ENCODE data around the gene CHRM4.
A peak's percentile ranks its signal among the peaks of the same experiment; 100 is the strongest.

Gene CHRM4

DNA sequence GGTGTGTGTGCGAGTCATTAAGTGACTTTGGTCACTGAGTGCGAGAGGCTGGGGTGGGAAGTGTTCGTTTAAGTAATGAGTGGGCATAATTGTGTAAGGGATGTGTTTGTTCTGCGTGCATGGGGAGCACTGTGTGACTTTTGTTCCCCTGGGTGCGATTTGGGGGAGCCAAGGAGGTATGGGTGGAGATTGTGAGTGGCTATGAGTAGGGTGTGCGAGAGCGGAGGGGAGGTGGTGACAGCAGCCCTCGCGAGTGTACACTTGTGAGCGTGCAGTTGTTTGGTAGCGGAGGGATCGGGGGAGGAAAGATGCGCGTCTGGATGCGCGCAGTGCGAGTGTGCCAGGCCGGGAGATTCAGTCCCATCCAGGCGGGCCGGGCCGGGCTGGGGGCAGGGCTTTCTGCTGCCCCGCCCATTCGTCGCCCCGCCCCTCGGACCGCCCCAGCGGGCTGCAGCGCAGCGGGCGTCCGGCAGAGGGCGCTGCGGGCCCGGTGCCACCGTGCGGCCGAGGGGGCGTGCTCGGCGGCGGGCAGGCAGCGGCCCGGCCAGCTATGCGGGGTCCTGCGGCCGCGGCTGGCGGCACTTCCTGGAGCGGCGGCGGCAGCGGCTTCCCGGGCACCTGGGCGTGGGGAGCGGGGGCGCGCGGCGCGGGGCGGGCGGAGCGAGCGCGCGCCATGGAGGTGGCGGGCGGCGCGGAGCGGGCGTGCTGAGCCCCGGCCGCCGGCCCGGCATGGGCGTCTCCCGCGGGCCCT, 44.5 kb downstream of the CHRM4 start, which contains the start of gene DGKZ:
Gene DGKZ (plus strand): TSS at position 578 of the 751 bp plus-strand sequence. CDS start 197 bp downstream, outside the sequence.
- DNase-seq, result peak; percentile 83 to 94 (median 87)

DNA sequence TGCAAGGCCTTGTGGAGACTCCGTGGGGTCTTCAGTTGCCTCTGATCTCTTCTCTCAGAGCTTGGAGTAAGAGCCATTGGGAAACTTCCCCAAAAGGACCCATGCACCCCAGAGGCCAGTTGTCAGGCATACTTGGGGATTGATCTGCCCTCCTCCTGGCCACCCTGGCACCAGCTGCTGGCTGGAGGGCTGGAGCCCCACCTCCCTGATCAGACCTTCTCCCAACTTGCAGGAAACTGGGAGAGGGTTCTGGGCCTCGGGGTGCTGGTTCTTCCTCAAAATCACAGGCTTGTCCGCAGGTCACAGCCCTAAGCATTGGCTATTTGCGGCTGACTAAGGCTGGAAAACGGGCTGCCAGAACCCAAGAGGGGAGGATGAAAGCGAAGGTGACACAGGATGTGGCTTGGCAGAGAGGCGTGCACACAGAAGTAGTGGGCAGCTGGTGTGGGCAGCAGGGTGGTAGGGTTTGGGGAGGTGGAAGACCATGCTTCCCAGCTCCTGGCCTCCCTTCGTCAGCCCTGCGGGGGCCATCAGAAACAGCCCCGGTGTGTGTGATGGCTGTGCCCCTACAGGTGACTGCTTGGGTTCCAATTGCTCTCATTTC, 45.6 kb downstream of the CHRM4 start:
- DNase-seq, result peak in 1 of 5 experiments; percentile 71

DNA sequence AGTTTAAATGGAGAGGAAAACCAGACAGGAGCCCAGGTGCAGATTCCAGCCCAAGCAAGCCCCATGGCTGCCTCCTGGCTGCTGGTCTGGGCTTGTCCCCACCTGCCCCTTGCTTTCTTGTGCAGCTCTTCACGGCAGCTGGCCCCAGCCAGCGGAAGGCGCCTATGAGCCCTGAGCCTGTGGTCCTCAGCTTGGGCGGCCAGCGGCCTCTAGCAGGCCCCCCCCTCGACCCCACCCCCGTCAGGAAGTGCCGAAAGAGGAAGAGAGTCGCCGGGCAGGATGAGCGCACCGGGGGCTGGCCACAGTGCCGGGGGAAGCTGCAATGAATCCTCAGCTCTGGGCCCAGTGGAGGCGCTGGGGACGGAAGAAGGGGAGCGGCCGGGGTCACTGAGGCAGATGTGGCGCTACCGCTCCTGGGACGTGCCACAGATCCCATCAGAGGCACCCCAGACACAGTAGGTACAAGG, 46.4 kb downstream of the CHRM4 start:
- peak in 1 of 5 experiments; percentile 37 for DNase-seq

DNA sequence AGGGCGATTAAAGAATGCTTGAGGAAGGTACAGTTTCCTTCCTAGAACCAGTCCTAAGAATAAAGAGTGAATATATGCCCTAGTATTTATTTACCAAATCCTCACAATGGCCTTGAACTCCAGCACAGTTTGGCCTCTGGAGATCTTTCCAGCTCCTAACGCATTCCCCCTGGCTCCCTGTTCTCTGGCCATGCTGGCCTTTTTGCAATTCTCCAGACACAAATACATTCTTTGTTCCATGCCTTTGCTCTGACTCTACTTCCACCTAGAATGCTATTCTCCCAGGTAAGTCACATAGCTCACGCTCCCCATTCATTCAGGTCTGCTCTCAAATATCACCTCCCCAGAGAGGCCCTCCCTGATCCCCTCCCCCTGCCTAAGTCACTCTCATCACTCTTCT, 48.1 kb downstream of the CHRM4 start:
- no peak for DNase-seq

DNA sequence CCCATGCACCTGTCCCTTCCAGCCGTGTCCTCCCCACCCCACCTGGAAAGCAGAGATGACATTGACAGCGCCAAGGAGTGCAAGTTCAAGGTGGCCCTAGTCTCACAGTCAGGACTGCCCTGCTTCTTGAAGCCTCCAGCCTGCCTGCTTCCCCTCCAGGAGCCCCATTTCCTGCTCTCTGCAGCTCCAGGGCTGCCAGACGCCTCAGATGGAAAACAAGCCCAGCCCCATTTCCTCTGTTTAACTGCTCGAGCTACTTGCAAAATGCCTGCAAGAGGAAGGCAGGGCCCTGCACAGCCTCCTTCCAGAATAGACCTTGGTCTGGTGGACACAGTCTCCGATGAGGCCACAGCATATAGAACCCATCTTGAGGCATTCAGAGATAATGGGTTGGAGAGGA, 49.3 kb downstream of the CHRM4 start:
- peak in 1 of 5 experiments; percentile 46 for DNase-seq

DNA sequence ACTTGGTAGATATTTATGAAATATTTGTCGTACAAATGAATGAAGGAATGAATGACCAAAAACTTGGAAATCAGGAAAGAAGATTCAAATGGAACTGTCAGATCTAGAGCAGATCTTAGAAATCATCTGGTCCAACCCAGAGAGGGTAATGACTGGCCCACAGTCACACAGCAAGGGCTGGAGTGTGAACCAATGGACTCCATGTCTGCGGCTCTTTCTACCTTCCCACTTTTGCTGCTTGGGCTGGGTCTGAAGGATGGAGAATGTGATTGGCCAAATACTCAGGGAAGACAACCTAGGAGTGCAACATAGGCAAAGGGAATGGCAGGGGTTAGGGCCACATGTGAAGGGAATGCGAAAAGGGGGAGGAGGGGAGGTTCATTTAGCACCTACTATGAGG, 50.1 kb downstream of the CHRM4 start:
- DNase-seq, result no peak

DNA sequence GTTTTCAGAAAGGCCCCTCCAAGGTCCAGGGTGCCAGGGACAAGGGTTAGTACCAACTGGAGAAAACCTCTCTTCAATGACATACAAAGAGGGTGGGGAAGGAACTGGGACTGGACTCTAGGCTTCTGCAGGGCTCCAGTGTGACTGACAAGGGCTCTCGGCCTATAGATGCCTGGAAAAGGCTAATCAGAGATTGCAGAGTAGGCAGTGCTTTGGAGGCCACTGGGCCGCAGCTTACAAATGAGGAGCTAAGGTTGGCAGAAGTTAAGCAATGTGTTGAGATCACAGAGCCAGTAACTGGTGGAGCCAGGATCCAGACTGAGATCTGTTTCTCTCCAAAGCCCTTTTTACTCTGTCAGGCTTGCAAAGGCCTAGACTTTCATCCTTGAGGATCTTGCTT, 51.8 kb downstream of the CHRM4 start:
- DNase-seq, result no peak

DNA sequence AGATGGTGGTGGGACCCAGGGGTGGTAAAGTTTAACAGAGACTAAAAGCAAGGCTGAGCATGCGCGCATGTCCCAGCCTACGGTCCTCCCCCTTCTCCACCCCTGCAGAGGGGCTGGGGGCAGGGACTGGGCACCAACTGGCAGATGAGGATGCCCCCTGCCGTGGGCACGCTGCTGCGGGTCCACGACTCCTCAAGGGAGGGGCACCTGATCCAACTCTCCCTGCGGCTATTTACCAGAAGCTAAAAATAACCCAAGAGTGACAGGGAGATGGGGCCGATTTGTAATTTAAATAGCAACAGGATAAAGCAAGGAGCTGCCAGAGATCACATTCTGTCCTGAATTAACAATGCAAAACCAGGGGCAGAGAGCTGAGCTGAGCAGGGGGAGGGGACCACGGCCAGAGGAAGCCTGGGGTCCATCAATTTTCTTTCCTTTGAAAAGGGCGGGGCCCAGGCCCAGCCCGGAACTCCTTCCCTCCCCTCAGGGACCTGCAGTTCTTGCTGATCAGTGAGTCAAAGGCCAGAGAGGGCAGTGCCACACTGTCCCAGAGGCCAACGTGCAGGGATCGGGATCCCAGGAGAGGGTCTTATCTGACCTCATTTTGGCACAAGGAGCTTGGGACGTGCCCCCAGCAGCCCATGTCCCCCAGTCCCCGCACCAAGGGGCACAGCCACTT, 52.4 kb downstream of the CHRM4 start:
- no peak for DNase-seq

DNA sequence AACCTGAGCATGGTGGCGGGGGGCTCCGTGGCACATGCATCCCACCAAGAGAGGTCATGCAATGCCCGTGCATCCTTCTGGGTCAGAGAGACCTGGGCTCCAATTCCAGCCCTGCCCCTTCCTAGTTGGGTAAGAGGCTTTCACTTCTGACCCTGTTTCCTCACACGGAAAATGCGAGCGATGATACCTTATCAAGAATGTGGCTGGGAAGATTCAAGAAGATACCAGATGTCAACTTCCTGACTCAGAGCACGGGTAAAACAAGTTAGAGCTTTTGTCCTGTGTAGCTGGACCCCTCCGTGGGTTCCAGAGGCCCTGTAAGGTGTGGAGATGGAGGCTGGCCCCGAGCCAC, 53.0 kb downstream of the CHRM4 start:
- no peak for DNase-seq

DNA sequence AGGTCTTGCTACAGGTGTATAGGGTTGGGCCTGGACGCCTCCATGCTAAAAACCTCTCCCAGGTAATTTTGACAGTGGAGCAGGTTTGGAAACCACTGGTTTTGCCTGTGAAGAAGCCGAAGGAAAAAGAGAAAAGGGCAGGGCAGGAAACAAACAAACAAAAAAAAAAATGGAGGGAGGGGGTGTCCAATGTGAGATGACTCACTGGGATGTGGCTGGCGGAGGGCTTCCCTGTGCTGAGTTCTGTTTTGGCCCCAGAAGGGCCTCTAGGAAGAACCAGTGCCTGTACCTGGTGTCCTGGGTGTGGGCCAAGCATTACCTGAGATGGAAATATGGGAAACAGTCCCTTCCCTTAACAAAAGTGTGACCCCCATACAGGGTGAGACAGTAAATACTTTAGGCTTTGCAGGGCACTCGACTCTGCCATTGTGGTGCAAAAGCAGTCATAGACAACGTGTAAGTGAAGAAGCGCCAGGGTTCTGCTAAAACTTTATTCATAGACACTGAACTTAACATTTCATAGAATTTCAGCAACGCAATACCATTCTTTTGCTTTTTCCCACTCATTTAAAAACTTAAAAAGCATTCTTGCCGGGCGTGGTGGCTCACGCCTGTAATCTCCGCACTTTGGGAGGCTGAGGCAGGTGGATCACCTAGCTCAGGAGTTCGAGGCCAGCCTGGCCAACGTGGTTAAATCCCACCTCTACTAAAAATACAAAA, 53.8 kb downstream of the CHRM4 start:
- no peak for DNase-seq

DNA sequence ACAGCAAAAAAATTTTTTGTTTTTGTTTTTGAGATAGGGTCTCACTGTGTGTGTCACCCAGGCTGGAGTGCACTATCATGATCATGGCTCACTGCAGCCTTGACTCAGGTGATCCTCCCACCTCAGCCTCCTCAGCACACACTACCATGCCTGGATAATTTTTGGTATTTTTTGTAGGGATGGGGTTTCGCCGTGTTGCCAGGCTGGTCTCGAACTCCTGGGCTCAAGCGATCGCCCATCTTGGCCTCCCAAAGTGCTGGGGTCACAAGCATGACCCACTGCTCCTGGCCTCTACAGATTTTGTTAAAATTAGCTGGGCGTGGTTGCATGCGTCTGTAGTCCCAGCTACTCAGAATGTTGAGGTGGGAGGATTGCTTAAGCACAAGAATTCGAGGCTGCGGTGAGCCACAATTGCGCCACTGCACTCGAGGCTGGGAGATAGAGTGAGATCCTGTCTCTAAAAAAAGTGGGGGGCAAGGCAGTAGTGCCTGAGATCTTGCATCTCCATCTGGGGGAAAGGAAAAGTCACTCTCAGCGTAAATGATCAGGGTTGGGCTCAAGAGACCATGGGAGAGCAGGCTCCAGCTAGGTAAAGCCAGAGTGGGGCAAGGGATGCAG, 54.9 kb downstream of the CHRM4 start:
- DNase-seq, result peak in 1 of 5 experiments; percentile 30

DNA sequence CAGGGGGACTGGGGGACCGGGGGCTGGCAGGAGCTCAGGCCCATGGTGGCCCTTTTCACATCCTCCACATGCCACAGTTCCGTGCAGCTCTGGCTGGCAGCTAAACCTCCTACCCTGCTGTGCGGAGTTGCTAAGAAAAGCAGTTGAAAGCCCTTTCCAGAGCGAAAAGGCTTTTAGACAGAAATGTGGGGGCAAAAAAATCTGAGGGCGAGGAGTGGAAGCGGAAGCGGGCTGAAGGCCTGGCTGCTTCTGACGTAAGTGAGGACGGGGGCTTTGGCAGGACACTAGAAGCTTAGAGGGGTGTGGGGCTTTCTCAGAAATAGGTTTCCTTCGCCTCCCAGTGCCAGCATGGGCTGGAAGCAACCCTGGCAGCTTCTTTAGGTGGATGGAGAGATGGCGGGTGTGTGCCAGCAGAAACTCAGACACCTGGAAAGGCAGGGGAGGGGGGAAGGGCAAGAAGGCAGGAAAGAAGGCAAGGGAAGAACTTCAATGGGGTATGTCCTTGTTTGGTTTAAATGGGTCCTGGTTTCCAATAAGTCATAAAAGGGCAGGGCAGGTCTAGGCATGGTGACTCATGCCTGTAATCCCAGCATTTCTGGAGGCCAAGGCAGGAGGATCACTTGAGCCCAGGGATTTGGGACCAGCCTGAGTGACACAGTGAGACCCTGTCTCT, 55.5 kb downstream of the CHRM4 start:
- DNase-seq, result no peak

DNA sequence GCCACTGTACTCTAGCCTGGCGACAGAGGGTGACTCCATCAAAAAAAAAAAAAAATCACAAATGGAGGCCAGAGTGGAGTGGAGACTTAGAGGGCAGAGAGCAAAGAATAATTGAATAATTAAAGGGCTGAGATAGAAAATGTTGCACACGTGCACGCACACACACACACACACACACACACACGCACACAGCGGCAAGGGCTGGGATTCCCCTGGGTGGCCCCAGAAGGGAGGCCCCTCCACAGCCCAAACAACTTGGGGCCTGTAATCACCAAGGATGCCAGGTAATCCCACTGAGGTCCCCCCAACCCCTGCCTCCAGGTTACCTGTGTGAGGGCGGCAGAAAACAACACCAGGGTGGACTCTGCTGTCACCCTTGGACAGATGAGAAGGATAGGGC, 56.3 kb downstream of the CHRM4 start:
- no peak for DNase-seq

DNA sequence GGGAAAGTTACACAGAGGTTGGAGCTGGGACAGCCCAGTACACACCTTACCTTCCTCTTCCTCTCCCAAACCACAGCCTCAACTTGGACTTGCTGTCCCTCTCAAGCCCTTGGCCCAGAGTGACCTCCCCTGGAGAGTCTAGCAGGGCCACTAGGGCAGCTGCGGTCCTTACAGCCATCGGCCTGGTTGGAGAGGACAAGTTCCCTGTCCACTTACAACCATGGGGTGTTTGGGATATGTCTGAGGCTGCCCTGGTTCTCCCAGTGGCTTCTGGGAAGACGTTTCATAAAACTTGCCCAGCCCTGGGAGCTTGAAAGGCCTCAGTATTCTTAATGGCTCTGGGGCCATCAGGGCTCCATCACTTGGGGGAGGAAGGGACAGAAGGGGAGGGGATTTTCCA, 57.4 kb downstream of the CHRM4 start:
- DNase-seq, result no peak

Data from T-helper 2 cell (primary cell).